H1 (cell line): Measurements from ENCODE around the gene NDUFS7.

Source experiments
- CEBPB ChIP-seq: IDR thresholded peaks from 2 replicates; pipeline ENCODE4 v1.6.1; 2012; ENCODE audit warnings: low read depth, low read length
- CTBP2 ChIP-seq: IDR thresholded peaks from 2 replicates; pipeline ENCODE4 v1.7.0; 2011; ENCODE audit warnings: borderline replicate concordance, mild to moderate bottlenecking, moderate library complexity, mixed read lengths, low read length; ENCODE audit not compliant: insufficient read depth, insufficient read length
- CTCF ChIP-seq, 3 experiments: IDR thresholded peaks; 1 replicate in 2 of 3; 2 replicates in 1 of 3; pipeline versions ENCODE4 v1.5.1 to v1.6.1; 2011; ENCODE audit warnings: low read length in 3 of 3, mild to moderate bottlenecking in 3 of 3, inconsistent platforms in 2 of 3, low read depth in 1 of 3, moderate library complexity in 1 of 3; ENCODE audit not compliant: insufficient read depth in 1 of 3; ENCODE audit errors: control extremely low read depth in 1 of 3
- EP300 ChIP-seq, 2 experiments: IDR thresholded peaks; 1 replicate in 1 of 2; 2 replicates in 1 of 2; pipeline ENCODE4 v1.6.1; 2011 to 2012; ENCODE audit warnings: low read depth in 2 of 2, low read length in 2 of 2, mild to moderate bottlenecking in 2 of 2, borderline replicate concordance in 1 of 2, inconsistent platforms in 1 of 2, moderate library complexity in 1 of 2
- MAFK ChIP-seq: IDR thresholded peaks from 2 replicates; pipeline ENCODE4 v1.6.1; 2012; ENCODE audit warnings: low read depth, mild to moderate bottlenecking, improper control_type of control experiment, low read length
- POU5F1 ChIP-seq: IDR thresholded peaks from 2 replicates; pipeline ENCODE4 v1.6.1; 2011; ENCODE audit warnings: low read depth, mild to moderate bottlenecking, low read length, moderate library complexity
- RAD21 ChIP-seq, 2 experiments: IDR thresholded peaks in 1 of 2; conservative IDR thresholded peaks in 1 of 2; 2 replicates each; pipeline ENCODE4 v1.6.1; 2011; ENCODE audit warnings: low read depth in 2 of 2, low read length in 2 of 2, improper control_type of control experiment in 1 of 2, inconsistent platforms in 1 of 2, mild to moderate bottlenecking in 1 of 2, moderate library complexity in 1 of 2
- TBP ChIP-seq: IDR thresholded peaks from 2 replicates; pipeline ENCODE4 v1.6.1; 2011; ENCODE audit warnings: low read depth, low read length, improper control_type of control experiment

GRCh38 chr19:1411255-1412191 is 27.8 kb downstream of the NDUFS7 start:
- TF ChIP-seq EP300 (IDR thresholded peaks at IDR 0.05; ENCODE audit: borderline replicate concordance in 1 of 2, low read depth in 2 of 2, low read length in 2 of 2) = no peak
- no peak for TF ChIP-seq TBP
- TF ChIP-seq CTBP2 = no peak
- no peak for TF ChIP-seq CTCF (IDR thresholded peaks at IDR 0.05; ENCODE audit: control extremely low read depth in 1 of 3, insufficient read depth in 1 of 3, low read depth in 1 of 3, low read length in 3 of 3)
- no peak for TF ChIP-seq CEBPB
- no peak for TF ChIP-seq POU5F1
- no peak for TF ChIP-seq RAD21 (IDR thresholded peaks at IDR 0.05 in 1 of 2, conservative IDR thresholded peaks at IDR 0.05 in 1 of 2; ENCODE audit: low read depth in 2 of 2, low read length in 2 of 2)
- no peak for TF ChIP-seq MAFK
